Stimulated activated CD8-positive, alpha-beta memory T cell treated with anti-CD3 and anti-CD28 coated beads, Interleukin-2, amount 100 ng/mL, for 1 hour (primary cell): ENCODE measurements around the gene HPCAL1.

ENCODE experiments used
- DNase-seq, 2 donors: peaks; one replicate each; pipeline ENCODE4 v3.0.0-alpha.2; 2020; ENCODE audit warnings: low read depth in 2 of 2

HPCAL1 gene

DNA sequence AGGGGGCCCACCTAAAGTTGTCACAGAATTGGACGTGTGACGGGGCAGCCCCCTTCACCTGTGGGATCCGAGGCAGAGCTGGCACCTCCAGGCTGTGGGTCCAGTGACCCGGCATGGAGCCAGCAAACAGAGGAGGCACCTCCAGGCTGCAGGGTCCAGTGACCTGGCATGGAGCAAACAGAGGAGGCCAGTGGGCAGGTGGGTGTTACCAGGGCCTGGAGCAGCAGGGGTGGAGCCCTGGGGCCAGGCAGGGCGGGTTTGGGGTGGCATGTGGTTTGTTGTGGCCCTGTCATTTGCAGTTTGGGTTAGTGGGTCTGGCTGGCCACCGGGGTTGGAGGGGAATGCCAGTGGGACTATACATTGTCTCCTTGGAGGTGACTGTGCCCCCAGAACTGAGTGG is 68.2 kb downstream of the HPCAL1 start:
- DNase-seq = no peak

DNA sequence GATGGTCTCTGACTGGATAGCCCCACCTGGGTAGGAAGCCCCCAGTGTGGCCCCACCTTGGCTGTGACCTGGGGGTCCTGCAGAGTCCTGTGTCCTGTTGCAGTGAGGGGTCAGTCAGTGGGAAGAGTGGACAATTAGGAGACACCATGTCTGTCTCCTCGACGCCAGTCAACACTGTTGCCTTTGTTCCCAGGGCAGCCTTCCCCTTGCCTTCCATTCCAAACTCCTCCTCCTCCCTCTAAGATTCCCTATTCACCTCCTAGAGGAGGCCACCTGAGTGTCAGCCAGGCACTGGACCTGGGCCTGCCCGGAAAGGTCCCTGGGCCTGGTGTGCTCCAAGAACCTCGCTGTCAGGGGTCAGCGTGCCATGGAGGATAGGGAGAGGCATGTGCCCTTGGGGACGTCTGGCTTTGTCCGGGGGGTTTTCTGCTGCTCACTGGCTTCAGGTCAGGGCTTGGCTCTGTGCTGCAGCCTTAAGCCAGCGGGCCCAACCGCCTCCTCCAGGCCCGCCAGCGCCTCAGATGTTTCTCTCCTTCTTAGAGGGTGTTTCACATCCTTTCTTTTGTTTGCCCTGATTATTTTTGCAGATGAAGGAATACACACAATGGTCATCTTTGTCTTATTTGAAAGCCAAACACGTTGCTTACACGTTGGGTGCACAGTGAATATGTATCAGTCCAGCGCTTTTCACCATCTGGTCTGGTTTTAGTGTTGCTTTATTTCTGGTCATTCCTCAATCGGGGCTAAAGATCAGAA is 68.9 kb downstream of the HPCAL1 start:
- DNase-seq = no peak

DNA sequence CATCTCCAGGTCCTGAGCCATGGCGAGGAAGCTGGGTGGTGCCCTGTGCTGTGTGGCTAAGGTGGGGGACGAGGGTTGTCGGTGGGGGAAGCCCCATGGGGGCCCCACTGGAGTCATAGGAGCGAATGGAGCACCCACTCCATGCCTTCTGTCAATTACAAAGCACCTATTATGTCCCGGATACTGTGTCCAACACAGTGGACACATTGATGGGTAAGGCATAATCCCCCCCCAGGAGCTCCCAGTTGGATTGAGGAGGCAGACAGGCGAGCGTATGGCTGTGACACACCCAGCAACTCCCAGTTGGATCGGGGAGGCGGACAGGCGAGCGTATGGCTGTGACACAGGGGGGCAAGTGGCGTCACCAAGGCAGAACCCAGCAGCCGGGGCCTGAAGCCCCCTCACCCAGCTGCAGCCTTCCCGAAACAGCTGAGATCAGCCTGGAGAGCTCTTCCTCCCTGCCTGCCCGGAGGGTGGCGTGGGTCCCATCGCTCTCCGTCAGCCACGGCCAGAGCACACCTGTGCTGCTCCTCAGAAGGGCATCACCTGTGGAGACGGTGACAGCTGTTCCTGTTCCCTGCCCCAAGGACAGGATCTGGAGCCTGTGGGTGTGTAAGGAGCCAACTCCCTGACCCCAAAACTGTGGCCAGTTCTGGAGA is 69.6 kb downstream of the HPCAL1 start:
- no peak for DNase-seq

DNA sequence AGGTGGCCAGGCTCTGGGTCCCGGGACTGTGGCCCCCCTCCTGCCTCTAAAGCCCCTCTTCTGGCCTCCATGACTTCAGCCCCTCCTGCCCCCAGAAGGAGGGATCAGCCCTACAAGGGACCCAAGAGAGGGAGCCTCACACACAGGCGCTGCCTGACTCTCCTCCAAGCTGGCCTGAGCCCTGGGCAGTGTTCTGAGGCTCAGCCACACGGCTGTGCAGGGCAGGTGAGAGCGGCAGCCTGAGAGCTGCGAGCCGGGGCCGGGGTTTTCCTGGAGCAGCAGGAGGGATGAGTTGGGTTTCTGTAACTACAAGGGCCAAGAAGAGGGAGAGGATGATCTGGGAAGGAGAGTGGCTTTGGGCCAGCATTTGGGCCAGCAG is 70.1 kb downstream of the HPCAL1 start:
- DNase-seq = no peak

DNA sequence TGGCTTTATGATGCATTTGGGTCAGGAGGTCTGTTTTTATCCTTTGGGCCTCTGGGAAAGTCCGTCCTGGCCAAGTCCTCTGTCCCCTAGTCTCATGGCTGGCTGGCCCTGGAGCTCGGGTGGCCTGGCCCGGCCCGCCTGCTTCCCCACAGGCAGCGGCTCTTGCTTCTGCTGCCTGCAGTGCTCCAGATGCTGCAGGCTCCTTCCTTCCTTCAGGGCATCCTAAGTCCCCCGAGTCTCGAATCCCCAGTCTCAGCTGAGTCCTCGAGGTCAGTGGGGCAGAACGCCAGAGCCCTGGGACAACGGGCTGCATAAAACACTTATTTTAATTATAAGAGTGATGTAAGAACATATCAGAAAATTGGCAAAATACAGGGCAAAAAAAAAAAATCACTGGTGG is 71.2 kb downstream of the HPCAL1 start:
- DNase-seq = no peak

DNA sequence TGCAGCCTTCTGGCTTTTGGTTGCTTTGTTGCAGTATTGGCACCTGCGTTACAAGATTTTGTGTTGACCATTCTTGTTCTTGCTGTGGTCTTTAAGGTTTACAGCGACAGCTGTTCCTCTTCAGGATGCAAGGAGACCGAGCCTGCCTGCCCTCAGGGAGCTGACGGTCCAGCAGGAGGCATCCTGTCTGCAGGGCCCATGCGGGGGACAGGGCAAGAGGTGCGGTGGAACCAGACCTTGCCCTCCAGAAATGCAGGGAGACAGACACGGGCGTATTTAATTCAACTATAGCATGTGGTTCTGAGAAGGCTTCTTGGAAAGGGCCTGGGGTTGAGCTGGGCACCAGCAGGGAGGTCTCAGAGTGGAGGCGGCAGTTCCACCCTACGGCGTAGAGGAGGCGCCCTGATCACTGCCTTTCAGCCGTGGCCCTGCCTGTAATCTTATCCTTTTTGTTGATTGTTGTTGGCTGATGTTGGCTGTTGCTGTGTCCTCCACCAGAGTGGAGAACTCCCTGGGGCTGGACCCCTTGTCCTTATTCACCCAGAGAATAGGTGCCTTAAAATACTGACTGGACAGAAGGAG is 71.7 kb downstream of the HPCAL1 start:
- DNase-seq = no peak

DNA sequence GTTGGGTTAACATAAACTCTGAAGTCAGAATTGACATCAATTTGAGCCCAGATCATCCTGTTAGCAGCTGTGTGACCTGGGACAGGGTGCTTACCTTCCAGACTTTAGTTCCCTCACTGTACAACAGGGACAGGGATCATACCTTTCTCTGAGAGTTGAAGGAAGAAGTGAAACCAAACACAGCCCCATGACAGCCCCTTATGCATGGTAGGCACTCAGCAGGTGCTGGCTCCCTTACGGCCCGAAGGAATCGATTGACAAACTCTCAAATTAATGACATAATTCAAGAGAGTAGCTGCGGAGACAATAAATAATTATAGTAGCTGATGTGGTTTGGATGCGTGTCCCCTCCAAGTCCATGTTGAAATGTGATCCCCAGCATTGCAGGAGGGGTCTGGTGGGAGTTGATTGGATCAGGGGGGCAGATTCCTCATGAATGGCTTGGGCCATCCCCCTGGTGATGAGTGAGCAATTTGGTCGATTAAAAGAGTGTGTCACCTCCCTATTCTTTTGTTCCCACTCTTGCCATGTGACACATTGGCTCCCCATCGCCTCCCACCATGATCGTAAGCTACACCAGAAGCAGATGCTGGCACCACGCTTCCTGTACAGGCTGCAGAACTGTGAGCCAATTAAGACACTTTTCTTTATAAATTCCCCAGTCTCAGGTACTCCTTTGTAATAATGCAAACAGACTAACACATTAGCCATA is 73.0 kb downstream of the HPCAL1 start:
- DNase-seq = no peak

DNA sequence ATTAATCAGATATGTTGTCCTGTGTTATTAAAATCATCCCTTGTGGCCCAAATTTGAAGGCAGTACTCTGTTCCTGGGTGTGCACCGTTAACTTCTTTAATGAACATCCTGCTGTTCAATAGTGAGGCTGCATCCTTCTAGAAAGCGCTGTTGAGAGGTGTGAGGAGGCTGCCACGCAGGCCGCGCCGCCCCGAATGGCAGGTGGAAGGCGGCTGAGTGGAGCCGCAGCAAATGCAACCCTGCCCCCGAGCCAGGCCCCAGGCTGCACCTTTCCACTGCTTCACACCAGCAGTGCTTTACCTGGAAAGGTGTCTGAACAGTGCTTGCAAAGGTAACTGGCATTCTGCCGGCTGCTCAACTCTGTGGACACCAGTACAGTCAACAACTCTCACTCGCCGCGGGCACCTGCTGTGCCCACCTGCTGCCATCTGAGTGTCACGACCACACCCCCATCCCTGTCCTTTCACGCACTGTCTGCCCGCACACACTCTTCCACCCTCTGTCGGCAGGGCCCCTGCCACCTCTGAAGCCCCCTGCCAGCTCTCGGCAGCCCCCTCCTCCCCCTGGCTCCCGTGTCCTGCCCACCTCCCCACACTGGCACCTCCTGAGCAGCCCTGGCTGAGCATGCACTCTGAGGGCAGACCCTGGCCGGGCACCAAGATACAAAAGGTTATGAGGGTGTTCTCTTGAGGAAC is 74.5 kb downstream of the HPCAL1 start:
- DNase-seq = no peak

DNA sequence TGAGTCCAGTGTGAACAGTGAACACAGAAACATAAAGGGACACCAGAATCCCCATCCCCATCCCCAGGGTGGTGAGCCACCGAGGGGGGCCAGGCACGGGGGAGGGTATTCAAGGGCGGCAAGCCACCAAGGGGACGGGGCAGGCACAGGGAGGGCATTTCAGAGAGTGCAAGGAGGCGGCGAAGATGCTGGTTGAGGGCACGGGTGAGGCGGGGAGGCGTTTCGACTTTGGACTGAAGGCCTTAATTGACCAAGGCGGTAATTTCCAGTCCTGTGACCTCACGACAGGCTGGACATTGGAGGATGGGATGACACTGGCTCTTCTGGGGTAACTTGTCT is 75.0 kb downstream of the HPCAL1 start:
- DNase-seq = no peak

DNA sequence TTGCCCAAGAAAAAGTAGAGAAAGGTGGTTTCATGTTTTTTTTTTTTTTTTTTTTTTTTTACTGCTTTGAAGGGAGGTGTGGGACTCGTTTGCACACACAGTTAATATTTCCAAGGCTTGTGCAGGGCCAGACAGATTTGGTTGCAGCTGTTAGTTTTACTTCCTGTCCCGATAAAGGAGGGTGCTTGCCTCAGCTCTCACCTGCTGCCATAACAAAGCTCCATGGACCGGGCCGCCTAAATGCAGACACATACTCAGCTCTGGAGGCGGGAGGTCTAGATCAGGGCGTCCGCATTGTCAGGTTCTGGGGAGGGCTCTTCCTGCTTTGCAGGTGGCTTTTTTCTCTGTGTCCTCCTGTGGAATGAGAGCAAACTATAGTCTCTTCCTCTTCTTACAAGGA is 75.5 kb downstream of the HPCAL1 start:
- no peak for DNase-seq

DNA sequence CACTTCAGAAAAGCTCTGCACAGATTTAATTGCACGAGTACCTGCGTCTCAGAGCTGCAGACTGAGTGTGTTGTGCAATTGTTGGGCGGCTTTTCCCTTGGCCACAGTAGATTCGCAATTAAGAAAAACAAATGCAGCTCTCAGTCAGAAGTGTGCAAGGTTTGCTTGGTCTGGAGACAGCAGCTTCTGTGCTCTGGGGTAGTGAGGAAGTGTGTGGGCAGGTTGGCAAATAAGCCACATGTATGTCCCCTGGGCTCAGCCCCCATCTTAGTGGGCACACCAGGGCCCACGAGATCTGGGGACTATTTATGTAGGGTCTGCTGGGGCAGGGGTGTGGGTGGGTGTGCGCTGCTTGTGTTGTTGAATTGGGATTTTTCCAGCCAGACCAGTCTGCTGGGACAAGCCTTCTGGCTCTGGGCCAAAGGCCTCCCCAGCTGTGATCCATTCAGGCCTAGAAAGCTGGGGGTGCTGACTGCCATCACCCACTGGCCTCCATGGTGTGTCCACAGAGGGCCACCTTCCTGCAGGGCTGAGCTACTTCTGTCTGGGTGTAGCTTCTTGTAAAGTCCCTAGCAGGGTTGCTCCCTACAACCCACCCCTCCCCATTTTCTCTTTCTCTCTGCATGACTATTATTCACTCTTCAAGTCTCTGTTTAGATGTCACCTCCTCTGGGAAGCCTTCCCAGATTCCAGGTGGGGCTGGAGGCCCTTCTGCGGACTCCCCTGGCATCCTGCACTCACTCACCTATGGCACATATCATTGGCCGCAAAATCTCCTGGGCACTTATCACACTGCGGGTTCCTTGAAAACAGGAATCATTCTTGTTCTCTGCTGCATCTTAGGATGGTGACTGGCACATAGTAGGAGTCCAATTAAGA is 77.6 kb downstream of the HPCAL1 start:
- no peak for DNase-seq

DNA sequence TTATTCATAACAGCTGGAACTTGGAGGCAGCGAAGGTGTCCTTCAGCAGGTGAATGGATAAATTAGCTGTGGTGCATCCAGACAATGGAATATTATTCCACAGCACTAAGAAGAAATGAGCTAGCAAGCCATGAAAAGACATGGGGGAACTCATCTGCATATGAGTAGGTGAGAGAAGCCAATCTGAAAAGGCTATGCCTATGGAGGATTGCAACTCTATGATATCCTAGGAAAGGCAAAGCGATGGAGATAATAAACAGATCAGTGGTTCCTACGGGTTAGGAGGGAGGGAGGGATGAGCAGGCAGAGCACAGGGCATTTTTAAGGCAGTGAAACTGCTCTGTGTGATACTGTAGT is 79.3 kb downstream of the HPCAL1 start:
- DNase-seq = no peak

DNA sequence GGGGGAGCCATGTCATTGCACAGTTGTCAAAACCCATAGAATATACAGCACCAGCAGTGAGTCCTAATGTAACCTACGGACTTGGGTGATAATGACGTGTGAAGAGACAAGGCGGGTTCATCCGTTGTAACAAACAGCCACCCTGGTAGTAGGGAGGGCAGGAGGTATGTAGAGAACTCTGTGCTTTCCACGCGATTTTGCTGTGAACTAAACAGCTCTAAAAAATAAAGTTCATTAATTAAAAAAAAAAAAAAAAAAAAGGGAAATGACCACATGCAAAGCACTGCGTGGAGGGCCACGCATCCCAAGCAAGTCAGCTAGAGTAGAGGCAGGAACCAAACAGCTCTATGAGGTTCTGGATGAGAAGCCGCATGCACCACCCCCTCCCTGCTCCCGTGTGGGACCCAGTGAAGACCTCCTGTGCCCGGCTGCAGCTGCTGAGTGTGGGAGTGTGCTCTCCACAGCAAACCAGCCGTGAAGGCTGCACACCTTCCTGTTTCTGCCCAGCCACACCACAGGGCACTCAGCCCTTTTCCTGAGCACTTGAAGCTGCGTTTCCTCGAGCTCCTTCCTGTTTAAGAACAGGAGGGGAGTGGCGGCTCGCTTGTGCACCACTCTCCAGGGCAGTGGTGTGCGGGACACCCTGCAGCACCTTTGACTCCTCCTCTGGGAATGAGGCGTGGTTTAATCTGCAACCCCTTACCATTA is 79.8 kb downstream of the HPCAL1 start:
- DNase-seq = peak in 1 of 2 donors; percentile 10

DNA sequence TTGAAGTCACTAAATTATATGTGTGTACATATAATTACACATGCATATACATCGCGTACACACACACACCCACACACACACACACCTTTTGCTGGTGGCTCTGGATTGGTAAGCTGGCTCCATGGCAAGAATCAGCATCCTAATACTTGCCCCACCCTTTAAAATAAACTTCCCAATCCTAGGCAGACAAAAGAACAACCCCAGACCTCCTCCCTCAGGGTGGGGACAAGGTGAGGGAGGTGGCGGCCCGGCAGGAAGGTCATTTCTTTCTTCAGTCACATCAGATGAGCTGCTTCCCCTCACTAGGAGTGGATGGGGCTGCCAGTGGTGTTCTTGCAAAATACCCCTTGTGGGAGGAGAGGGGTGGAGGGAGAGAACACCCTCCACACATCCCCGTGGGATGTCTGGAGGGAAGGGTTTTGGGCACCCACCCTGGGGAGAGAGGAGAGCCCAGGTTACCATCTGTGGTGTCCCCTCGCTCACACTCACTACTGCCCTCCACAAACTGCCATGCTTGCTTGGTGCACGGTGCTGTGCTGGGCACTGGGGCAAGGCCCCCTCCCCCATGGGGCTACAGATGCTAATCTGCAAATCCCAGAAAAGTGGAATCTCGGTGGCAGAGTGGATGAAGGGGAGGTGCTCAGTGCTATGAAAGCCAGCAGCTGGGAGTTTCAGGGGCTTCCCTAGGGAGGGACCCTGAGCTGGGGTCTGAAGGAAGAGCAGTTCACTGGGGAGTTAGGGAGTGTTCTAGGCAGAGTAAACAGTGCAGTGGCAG is 81.4 kb downstream of the HPCAL1 start:
- DNase-seq = no peak

DNA sequence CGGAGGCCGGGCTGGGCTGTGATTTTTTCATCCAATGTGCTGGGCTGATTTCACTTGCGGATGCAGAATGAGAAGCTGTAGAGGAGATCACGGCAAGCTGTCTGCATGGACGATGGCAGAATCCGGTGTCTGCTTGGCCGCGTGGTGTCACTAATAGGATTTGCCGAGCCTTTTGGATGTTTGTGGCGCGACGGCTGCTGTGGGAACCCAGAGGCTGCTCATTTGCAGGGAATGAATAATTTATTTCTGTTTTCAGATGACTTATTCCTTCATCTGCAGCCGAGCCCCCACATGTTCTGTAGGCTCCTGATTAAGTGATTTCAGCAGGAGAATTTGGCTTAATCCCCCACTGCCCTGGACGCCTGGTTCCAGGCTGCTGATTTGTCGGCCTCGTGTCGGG is 82.8 kb downstream of the HPCAL1 start:
- DNase-seq = no peak

DNA sequence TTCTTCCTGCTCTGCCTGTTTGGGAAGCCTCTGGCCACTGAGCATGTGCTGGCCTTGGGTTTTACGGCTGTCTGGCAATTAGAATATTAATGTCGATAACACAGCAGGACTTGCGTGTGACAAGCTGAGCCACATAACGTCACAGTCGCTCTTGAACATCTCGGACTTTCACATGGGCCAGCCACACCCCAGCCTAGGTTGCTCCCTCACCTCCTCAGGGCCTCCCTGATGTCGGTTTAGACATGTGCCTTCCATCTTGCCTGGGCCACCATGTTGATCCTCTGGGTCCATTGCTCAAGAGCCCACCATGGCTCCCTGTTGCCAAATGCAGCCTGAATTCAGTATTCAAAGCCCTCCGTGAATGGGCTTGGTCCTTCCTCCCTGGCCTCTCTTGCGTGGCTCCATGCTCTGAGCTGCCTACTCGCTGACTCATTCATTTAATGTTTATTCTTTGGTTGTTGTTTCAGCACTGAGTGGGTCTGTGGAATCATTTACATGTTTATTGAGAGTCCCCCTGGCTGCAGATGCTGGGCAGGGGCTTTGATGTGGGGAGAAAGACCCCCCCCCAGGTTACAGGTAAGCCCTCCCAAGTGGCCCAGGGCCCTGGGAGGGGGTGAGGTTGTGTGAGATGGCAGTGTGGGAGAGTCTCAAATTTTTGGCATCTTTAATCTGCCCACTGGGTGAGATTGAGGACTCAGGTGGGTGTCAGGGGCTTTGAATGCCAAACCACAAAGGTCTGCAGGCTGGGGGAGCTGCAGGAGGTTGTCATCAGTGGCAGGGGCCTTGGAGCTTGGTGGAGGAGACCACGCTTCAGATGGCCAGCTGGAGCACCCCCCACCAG is 83.4 kb downstream of the HPCAL1 start:
- no peak for DNase-seq

DNA sequence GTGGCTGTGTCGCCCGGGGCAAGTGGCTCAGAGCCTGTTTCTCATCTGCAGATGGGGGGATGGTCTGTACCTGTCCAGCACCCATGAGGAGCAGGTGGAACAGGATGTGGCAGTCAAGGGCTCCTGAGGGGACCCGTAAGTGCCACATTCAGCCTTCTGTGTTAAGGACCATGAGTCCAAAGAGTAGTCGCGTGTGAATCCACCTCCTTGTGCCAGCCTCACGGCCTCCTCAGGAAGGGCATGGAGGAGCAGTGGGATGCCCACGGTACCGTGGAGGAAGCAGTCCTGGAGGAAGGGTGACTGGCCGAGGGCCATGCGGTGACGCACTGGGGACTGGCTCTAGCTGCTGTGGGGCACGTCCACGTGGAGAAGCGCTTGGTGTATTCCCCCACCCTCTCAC is 84.3 kb downstream of the HPCAL1 start:
- no peak for DNase-seq

DNA sequence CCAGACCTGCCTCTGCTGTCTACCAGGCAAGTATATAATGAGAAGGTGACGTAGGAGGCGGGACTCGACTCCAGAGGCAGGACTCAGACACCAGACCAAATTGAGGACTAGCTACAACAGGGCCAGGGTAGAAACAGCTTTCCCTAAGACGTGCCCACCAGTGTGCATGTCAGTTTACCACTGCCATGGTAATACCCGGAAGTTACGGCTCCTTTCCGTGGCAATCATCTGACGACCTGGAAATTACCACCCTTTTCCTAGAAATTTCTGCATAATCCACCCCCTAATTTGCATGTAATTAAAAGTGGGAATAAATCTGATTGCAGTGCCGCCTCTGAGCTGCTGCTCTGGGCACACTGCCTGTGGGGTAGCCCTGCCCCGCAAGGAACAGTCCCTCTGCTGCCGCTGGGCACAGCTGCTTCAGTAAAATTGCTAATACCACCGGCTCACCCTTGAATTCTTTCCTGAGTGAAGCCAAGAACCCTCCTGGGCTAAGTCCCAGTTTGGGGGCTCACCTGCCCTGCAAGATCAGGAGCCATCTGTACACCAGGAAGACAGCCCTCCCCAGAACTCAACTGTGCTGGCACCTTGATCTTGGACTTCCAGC is 86.4 kb downstream of the HPCAL1 start:
- DNase-seq = no peak

DNA sequence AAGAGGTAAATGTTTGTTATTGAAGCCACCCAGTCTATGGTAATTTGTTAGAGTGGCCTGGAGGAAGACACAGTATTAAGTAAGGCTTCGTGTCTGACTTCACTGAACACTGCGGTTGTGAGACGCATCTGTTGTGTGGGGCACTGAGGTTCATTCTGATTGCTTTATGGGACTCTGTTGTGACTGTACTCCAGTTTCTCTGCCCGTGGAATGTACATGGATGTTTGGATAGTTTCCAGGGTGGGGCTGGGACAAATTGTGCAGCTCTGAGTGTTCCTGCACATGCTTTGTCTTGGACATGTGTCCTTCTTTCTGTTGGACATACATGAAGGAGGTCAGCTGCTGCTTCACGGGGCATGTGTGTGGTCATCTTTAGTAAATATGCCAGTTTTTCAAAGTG is 86.9 kb downstream of the HPCAL1 start:
- no peak for DNase-seq
